H1 (cell line): Measurements from ENCODE around the gene PKP3. TPM values are rescaled to one million over a fixed set of nuclear protein-coding genes. Genes with fewer than 3 reads are reported as not detected.

Experiments used
- CHD2 ChIP-seq: IDR thresholded peaks from 2 replicates; pipeline ENCODE4 v1.6.1; 2012; ENCODE audit warnings: low read length, improper control_type of control experiment
- CTCF ChIP-seq, 3 experiments: IDR thresholded peaks; 1 replicate in 2 of 3; 2 replicates in 1 of 3; pipeline versions ENCODE4 v1.5.1 to v1.6.1; 2011; ENCODE audit warnings: low read length in 3 of 3, mild to moderate bottlenecking in 3 of 3, inconsistent platforms in 2 of 3, low read depth in 1 of 3, moderate library complexity in 1 of 3; ENCODE audit not compliant: insufficient read depth in 1 of 3; ENCODE audit errors: control extremely low read depth in 1 of 3
- E2F6 ChIP-seq: IDR thresholded peaks from 2 replicates; pipeline ENCODE4 v1.6.1; 2012; ENCODE audit warnings: inconsistent platforms
- EGR1 ChIP-seq: IDR thresholded peaks from 2 replicates; pipeline ENCODE4 v1.6.1; 2011; ENCODE audit warnings: low read depth, low read length, borderline replicate concordance
- FOSL1 ChIP-seq: IDR thresholded peaks from 2 replicates; pipeline ENCODE4 v1.6.1; 2011; ENCODE audit warnings: mild to moderate bottlenecking, low read depth, low read length, moderate library complexity; ENCODE audit not compliant: insufficient read depth
- KDM1A ChIP-seq: fragments of 200-600, 300-600 bp; sonication (generic); IDR thresholded peaks from 2 replicates; pipeline ENCODE4 v1.7.1; 2016; ENCODE audit warnings: mild to moderate bottlenecking, low read length, borderline replicate concordance
- NANOG ChIP-seq: IDR thresholded peaks from 2 replicates; pipeline ENCODE4 v1.6.1; 2011; ENCODE audit warnings: low read length, low read depth, mild to moderate bottlenecking, inconsistent platforms; ENCODE audit not compliant: insufficient read depth, poor library complexity, severe bottlenecking
- polyA plus RNA-seq, 7 experiments: library from polyadenylated mRNA; depleted of rRNA in 3 of 7; stranded (reverse) in 5 of 7; unstranded in 2 of 7; fragments of >200 nt in 5 of 7; fragments of 200-250 nt in 2 of 7; gene quantifications; 1 replicate in 5 of 7; 2 replicates in 1 of 7; 4 replicates in 1 of 7; pipeline versions ENCODE4 v1.2.1 to v1.2.3, GENCODE V29; 2011 to 2013; ENCODE audit warnings: missing spikeins in 2 of 7, mixed read lengths in 2 of 7
- total RNA-seq: library from RNA; stranded (reverse); fragmentation: NEBNext Ultra II Directional; extraction: Animal tissue kit (Norgen Biotek cat#: 25700); gene quantifications from 2 replicates; pipeline ENCODE4 v1.2.1, GENCODE V29; 2021
- TF ChIP-seq, protein P1 (sequence below): fragments of 300-600 bp; sonication (generic); IDR thresholded peaks from 2 replicates; pipeline ENCODE4 v1.7.1; 2012; ENCODE audit warnings: low read length, moderate library complexity, mild to moderate bottlenecking, inconsistent platforms; ENCODE audit not compliant: insufficient replicate concordance

The PKP3 gene
- total and polyA plus RNA-seq, 2 of the 8 experiments (the other 6 are each of a cell fraction or from before 2014, with no cell fraction given) = 16.7 to 28.7 TPM

DNA sequence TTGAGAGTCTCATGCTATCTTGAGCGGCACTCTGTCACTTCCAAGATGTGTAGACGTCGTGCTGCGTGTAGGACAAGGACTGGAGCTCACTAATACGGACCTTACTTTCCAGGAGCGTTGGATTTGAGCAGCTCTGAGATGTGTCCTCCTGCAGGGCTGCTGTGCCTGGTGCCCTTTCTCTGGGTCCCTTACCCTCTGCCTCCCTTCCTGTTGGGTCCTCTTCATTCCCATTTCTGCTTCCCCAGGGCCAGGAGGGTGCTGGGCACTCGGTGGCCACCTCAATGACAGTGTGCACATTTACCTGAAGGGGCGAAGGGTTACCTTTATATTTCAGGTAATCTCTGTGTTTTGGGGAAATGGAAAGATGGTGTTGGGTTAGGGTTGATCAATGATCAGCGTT lies 60.0 kb downstream of the PKP3 start (continued):
- TF ChIP-seq, protein P1, sequence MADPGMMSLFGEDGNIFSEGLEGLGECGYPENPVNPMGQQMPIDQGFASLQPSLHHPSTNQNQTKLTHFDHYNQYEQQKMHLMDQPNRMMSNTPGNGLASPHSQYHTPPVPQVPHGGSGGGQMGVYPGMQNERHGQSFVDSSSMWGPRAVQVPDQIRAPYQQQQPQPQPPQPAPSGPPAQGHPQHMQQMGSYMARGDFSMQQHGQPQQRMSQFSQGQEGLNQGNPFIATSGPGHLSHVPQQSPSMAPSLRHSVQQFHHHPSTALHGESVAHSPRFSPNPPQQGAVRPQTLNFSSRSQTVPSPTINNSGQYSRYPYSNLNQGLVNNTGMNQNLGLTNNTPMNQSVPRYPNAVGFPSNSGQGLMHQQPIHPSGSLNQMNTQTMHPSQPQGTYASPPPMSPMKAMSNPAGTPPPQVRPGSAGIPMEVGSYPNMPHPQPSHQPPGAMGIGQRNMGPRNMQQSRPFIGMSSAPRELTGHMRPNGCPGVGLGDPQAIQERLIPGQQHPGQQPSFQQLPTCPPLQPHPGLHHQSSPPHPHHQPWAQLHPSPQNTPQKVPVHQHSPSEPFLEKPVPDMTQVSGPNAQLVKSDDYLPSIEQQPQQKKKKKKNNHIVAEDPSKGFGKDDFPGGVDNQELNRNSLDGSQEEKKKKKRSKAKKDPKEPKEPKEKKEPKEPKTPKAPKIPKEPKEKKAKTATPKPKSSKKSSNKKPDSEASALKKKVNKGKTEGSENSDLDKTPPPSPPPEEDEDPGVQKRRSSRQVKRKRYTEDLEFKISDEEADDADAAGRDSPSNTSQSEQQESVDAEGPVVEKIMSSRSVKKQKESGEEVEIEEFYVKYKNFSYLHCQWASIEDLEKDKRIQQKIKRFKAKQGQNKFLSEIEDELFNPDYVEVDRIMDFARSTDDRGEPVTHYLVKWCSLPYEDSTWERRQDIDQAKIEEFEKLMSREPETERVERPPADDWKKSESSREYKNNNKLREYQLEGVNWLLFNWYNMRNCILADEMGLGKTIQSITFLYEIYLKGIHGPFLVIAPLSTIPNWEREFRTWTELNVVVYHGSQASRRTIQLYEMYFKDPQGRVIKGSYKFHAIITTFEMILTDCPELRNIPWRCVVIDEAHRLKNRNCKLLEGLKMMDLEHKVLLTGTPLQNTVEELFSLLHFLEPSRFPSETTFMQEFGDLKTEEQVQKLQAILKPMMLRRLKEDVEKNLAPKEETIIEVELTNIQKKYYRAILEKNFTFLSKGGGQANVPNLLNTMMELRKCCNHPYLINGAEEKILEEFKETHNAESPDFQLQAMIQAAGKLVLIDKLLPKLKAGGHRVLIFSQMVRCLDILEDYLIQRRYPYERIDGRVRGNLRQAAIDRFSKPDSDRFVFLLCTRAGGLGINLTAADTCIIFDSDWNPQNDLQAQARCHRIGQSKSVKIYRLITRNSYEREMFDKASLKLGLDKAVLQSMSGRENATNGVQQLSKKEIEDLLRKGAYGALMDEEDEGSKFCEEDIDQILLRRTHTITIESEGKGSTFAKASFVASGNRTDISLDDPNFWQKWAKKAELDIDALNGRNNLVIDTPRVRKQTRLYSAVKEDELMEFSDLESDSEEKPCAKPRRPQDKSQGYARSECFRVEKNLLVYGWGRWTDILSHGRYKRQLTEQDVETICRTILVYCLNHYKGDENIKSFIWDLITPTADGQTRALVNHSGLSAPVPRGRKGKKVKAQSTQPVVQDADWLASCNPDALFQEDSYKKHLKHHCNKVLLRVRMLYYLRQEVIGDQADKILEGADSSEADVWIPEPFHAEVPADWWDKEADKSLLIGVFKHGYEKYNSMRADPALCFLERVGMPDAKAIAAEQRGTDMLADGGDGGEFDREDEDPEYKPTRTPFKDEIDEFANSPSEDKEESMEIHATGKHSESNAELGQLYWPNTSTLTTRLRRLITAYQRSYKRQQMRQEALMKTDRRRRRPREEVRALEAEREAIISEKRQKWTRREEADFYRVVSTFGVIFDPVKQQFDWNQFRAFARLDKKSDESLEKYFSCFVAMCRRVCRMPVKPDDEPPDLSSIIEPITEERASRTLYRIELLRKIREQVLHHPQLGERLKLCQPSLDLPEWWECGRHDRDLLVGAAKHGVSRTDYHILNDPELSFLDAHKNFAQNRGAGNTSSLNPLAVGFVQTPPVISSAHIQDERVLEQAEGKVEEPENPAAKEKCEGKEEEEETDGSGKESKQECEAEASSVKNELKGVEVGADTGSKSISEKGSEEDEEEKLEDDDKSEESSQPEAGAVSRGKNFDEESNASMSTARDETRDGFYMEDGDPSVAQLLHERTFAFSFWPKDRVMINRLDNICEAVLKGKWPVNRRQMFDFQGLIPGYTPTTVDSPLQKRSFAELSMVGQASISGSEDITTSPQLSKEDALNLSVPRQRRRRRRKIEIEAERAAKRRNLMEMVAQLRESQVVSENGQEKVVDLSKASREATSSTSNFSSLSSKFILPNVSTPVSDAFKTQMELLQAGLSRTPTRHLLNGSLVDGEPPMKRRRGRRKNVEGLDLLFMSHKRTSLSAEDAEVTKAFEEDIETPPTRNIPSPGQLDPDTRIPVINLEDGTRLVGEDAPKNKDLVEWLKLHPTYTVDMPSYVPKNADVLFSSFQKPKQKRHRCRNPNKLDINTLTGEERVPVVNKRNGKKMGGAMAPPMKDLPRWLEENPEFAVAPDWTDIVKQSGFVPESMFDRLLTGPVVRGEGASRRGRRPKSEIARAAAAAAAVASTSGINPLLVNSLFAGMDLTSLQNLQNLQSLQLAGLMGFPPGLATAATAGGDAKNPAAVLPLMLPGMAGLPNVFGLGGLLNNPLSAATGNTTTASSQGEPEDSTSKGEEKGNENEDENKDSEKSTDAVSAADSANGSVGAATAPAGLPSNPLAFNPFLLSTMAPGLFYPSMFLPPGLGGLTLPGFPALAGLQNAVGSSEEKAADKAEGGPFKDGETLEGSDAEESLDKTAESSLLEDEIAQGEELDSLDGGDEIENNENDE = no peak
- no peak for TF ChIP-seq E2F6
- TF ChIP-seq KDM1A = no peak
- no peak for TF ChIP-seq NANOG
- TF ChIP-seq CTCF (IDR thresholded peaks at IDR 0.05; ENCODE audit: control extremely low read depth in 1 of 3, insufficient read depth in 1 of 3, low read depth in 1 of 3, low read length in 3 of 3) = no peak
- TF ChIP-seq CHD2 = no peak
- no peak for TF ChIP-seq FOSL1
- no peak for TF ChIP-seq EGR1
